GM18858 (cell line): ENCODE measurements around the gene SLC2A8.
A peak's percentile ranks its signal among the peaks of the same experiment; 100 is the strongest.

Experiments used
- ATAC-seq: cut with Tn5 transposase; IDR thresholded peaks from one replicate; pipeline ENCODE4 v1.9.1; 2021; ENCODE audit not compliant: unreplicated experiment

Gene SLC2A8, protein sequence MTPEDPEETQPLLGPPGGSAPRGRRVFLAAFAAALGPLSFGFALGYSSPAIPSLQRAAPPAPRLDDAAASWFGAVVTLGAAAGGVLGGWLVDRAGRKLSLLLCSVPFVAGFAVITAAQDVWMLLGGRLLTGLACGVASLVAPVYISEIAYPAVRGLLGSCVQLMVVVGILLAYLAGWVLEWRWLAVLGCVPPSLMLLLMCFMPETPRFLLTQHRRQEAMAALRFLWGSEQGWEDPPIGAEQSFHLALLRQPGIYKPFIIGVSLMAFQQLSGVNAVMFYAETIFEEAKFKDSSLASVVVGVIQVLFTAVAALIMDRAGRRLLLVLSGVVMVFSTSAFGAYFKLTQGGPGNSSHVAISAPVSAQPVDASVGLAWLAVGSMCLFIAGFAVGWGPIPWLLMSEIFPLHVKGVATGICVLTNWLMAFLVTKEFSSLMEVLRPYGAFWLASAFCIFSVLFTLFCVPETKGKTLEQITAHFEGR

GRCh38 chr9:127396808-127397645, at the start of gene SLC2A8:
SLC2A8 (plus strand) TSS chr9:127397169; CDS start chr9:127397231, 62 bp downstream.
- peak; percentile 87 for ATAC-seq

- ATAC-seq: no peak
Observed at GRCh38 chr9:127347831-127348776, 48.9 kb upstream of the SLC2A8 start.

DNA sequence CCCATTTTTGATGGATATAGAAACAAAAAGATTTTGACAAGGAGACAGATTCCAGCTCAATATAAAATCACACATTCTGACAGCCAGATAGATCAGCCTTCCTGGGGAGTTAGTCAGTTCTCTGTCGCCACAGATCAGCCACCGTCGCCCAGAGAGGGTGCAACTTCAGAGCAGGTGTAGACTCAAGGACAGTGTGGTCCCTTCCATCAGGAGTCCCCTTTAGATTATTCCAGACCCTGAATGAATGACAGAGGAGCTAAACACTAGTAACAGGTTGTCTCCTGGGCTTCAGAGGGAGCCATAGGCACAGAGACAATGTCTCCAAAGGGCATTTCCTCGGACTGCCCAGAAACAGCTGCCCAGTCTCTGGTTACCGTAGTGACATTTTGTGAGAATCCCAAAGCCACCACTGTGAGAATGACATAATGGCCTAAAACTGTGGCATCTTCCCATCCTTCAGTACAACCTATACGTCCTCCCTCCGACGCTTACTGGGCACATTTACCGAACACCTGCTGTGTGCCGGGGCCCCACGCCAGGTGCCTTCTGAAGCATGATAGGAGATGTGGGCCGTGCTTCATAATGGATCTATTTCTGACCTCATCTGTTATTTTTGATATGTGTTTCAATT, 47.4 kb upstream of the SLC2A8 start:
- ATAC-seq: no peak

- ATAC-seq: no peak
Observed at GRCh38 chr9:127351182-127352166, 45.5 kb upstream of the SLC2A8 start.

DNA sequence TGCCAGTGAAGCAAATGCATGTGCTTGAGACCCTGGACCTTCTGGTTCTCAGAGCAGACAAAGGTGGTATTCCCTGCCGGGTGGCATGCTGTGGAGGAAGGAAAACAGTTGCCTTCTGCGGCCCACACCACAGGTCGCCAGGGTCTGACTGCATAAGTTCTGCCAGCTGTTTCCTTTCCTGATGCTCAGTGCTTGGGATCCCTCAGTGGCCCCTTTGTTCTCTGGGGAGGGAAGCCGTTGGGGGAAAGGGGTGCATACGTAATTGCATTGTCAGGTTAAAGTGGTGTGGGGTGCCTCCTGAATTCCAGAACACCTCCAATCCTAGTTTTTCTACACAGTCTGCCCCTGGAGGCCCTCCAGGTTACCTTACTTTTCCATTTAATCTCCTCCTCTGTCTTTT, 43.1 kb upstream of the SLC2A8 start:
- no peak for ATAC-seq

GRCh38 chr9:127356906-127357305, 40.1 kb upstream of the SLC2A8 start:
- no peak for ATAC-seq

DNA sequence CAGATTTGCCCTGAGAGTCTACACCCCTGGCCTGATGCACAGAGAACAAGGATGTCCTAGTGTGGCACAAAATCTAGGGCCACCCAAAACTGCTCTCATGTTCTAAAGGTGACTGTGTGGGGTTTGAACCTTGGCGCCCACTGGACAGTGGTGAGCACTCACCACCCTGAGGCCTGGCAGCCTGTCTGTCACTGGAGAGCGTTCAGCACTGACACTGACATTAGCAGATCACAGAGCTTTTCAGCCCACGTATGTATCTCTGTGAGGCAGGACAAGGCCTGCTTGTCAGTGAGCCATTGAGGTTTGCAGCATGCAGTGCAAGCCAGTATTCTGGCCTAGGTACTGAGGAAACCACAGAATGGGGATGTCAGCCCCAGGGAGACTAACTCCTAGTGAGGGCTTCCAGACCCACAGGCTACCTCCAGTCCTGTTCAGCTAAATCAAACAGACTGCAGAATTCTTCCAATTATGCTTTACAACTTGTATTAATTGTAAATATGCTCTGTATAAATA, 38.9 kb upstream of the SLC2A8 start:
- ATAC-seq: no peak

- no peak for ATAC-seq
Observed at GRCh38 chr9:127358770-127359169, 38.2 kb upstream of the SLC2A8 start.

GRCh38 chr9:127360250-127360649, 36.7 kb upstream of the SLC2A8 start:
- ATAC-seq: no peak

DNA sequence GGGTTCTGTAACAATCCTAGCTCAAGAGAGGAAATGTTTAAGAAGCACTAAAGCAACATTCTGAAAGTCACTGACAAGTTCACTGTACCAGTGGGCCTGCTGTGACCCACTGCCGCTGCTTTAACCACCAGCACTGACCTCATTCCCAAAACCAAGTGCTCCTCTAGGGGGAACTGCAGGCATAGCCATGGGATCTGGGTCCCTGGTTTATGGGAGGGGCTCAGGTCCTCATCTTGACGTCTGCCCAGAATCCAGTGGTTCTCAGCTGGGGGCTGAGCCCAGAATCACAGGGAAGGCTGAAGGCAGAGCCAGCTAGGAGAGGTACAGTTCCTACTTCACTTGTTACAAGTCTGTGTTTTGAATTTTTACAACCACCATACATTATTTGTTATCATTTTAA, 36.1 kb upstream of the SLC2A8 start:
- no peak for ATAC-seq

GRCh38 chr9:127361561-127361960, 35.4 kb upstream of the SLC2A8 start:
- ATAC-seq: no peak

- ATAC-seq: no peak
Observed at GRCh38 chr9:127362829-127363228, 34.1 kb upstream of the SLC2A8 start.

GRCh38 chr9:127365461-127365860, 31.5 kb upstream of the SLC2A8 start:
- no peak for ATAC-seq

DNA sequence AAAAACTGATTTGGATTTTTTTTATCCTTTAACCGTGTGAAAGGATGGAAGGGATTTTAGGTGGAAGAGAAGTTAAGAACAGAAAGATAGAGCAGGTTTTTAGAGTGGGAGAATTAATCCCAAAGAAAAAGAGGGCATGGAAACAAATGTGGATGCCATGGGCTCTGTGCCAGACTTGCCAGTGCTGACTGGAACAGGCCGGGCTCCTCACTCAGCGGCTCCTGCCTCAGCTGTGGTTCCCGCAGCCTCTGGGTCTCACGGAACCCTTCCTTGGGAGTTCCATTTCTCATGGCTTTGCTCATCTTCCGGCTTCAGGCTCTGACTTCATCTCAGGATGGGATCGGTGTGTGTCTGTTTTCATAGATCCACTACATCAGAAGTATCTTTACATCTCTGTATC, 30.4 kb upstream of the SLC2A8 start:
- ATAC-seq: no peak

GRCh38 chr9:127368852-127369402, 28.0 kb upstream of the SLC2A8 start:
- no peak for ATAC-seq

DNA sequence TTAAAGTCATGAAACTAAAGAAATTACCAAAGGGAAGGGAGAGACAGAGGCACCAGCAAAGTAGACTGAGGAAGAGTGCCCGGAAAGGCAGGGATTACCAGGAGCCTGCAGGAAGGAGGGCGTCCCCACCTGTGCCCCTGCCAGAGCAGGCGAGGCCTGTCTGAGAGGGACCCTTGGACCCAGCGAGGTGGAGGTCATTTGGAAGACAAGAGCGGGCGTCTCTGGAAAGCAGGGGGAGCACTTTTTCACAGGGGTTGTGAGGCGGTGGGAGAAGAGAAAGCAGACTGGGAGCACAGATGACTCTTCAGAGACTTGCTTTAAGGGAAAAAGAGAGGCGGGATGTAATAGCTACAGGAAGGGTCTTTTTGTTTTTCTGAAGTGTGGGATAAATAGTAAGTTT, 27.5 kb upstream of the SLC2A8 start:
- no peak for ATAC-seq

DNA sequence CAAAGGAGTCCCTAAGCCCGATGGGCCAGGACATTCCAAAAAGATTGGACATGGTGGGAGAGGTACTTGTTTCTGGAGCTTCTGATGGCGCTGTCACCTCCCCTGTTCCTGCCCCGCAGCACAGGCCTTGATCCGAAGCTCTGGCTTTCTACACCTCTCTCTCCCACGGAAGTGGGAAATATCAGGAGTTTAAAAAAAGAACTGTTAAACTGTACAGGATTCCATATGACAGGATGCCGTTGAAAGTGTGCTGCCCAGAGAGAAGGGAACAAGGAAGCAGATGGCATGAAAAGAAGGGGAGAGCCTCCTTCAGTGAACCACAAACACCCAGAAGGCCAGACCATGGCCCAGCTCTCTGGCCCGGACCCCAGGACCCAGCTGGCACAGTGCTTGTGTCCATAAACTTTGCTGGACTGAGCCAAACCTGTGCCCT, 26.8 kb upstream of the SLC2A8 start:
- ATAC-seq: no peak
